ENCODE data around the gene CALD1.

GRCh38 chr7:134894928-134895327 lies 115.5 kb downstream of the CALD1 start:
- TF ChIP-seq KAT7 (CRISPR knock-in tag; IDR thresholded peaks at IDR 0.05; ENCODE audit: borderline replicate concordance): no peak
- TF ChIP-seq, protein P1, sequence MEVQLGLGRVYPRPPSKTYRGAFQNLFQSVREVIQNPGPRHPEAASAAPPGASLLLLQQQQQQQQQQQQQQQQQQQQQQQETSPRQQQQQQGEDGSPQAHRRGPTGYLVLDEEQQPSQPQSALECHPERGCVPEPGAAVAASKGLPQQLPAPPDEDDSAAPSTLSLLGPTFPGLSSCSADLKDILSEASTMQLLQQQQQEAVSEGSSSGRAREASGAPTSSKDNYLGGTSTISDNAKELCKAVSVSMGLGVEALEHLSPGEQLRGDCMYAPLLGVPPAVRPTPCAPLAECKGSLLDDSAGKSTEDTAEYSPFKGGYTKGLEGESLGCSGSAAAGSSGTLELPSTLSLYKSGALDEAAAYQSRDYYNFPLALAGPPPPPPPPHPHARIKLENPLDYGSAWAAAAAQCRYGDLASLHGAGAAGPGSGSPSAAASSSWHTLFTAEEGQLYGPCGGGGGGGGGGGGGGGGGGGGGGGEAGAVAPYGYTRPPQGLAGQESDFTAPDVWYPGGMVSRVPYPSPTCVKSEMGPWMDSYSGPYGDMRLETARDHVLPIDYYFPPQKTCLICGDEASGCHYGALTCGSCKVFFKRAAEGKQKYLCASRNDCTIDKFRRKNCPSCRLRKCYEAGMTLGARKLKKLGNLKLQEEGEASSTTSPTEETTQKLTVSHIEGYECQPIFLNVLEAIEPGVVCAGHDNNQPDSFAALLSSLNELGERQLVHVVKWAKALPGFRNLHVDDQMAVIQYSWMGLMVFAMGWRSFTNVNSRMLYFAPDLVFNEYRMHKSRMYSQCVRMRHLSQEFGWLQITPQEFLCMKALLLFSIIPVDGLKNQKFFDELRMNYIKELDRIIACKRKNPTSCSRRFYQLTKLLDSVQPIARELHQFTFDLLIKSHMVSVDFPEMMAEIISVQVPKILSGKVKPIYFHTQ (CRISPR knock-in tag; IDR thresholded peaks at IDR 0.05): no peak
- TF ChIP-seq ZNF263 (CRISPR knock-in tag; IDR thresholded peaks at IDR 0.05; ENCODE audit: low read depth): no peak
- TF ChIP-seq CTCF (IDR thresholded peaks at IDR 0.05): no peak
- no peak for TF ChIP-seq E2F5 (CRISPR knock-in tag; IDR thresholded peaks at IDR 0.05)
- TF ChIP-seq, protein P2, sequence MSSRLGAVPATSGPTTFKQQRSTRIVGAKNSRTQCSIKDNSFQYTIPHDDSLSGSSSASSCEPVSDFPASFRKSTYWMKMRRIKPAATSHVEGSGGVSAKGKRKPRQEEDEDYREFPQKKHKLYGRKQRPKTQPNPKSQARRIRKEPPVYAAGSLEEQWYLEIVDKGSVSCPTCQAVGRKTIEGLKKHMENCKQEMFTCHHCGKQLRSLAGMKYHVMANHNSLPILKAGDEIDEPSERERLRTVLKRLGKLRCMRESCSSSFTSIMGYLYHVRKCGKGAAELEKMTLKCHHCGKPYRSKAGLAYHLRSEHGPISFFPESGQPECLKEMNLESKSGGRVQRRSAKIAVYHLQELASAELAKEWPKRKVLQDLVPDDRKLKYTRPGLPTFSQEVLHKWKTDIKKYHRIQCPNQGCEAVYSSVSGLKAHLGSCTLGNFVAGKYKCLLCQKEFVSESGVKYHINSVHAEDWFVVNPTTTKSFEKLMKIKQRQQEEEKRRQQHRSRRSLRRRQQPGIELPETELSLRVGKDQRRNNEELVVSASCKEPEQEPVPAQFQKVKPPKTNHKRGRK (CRISPR knock-in tag; IDR thresholded peaks at IDR 0.05; ENCODE audit: borderline replicate concordance): no peak
- no peak for TF ChIP-seq NFYB (CRISPR knock-in tag; conservative IDR thresholded peaks at IDR 0.05; ENCODE audit: low read depth)
- no peak for TF ChIP-seq ZNF317 (CRISPR knock-in tag; IDR thresholded peaks at IDR 0.05; ENCODE audit: borderline replicate concordance, low read depth)
- TF ChIP-seq ZNF138 (CRISPR knock-in tag; conservative IDR thresholded peaks at IDR 0.05): no peak
- TF ChIP-seq, protein P3, sequence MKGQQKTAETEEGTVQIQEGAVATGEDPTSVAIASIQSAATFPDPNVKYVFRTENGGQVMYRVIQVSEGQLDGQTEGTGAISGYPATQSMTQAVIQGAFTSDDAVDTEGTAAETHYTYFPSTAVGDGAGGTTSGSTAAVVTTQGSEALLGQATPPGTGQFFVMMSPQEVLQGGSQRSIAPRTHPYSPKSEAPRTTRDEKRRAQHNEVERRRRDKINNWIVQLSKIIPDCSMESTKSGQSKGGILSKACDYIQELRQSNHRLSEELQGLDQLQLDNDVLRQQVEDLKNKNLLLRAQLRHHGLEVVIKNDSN (CRISPR knock-in tag; IDR thresholded peaks at IDR 0.05): no peak

All from WTC11 (cell line).